ENCODE measurements around the gene CRYAA. TPM values are rescaled to one million over a fixed set of nuclear protein-coding genes. Genes with fewer than 3 reads are reported as not detected.

The CRYAA gene
- total RNA-seq, 1 experiment from 2014 or later: not detected

GRCh38 chr21:43211760-43212115 is 42.9 kb downstream of the CRYAA start (continued):
- no peak for TF ChIP-seq ZMAT4 (CRISPR knock-in tag; IDR thresholded peaks at IDR 0.05)
- no peak for TF ChIP-seq ZBTB43 (CRISPR knock-in tag; IDR thresholded peaks at IDR 0.05)
- TF ChIP-seq ZNF671 (CRISPR knock-in tag; IDR thresholded peaks at IDR 0.05): no peak
- TF ChIP-seq ZNF121 (CRISPR knock-in tag; IDR thresholded peaks at IDR 0.05): no peak

Other genes starting within 250 kb of the CRYAA start
- 14.7 to 26.6 TPM (median 26.1 TPM) in 3 replicates for gene ERVH48-1, start 243.4 kb upstream of the CRYAA start, total RNA-seq (2021)
- 21.2 to 25.2 TPM (median 23.0 TPM) in 3 replicates for gene PKNOX1, start 194.4 kb upstream of the CRYAA start, total RNA-seq (2021)
- 582 to 844 TPM (median 591 TPM) in 3 replicates for gene CBS, start 93.2 kb upstream of the CRYAA start, total RNA-seq (2021)
- 35.6 to 41.2 TPM (median 40.6 TPM) in 3 replicates for gene U2AF1, start 61.4 kb upstream of the CRYAA start, total RNA-seq (2021)

Measured in WTC11 (cell line).